HT1080 (cell line): ENCODE results near the gene PTPN1. TPM values are rescaled to one million over a fixed set of nuclear protein-coding genes. Genes with fewer than 3 reads are reported as not detected.
A peak's percentile ranks its signal among the peaks of the same experiment; 100 is the strongest.
"Not testable (repeated sequence)": the region's sequence is repeated elsewhere in the genome, so short reads cannot be mapped to it uniquely, and the experiment has no call there.

ENCODE experiments used
- DNase-seq: peaks from one replicate; pipeline ENCODE4 v3.0.0-alpha.2; 2015; ENCODE audit warnings: low read depth
- total RNA-seq: library from RNA; depleted of rRNA; stranded (reverse); fragments of >200 nt; shearing (Covaris generic); gene quantifications from 2 replicates; pipeline ENCODE4 v1.2.3, GENCODE V29; 2014

The PTPN1 gene
- total RNA-seq, 1 experiment from 2014 or later, result 47.6 TPM

DNA sequence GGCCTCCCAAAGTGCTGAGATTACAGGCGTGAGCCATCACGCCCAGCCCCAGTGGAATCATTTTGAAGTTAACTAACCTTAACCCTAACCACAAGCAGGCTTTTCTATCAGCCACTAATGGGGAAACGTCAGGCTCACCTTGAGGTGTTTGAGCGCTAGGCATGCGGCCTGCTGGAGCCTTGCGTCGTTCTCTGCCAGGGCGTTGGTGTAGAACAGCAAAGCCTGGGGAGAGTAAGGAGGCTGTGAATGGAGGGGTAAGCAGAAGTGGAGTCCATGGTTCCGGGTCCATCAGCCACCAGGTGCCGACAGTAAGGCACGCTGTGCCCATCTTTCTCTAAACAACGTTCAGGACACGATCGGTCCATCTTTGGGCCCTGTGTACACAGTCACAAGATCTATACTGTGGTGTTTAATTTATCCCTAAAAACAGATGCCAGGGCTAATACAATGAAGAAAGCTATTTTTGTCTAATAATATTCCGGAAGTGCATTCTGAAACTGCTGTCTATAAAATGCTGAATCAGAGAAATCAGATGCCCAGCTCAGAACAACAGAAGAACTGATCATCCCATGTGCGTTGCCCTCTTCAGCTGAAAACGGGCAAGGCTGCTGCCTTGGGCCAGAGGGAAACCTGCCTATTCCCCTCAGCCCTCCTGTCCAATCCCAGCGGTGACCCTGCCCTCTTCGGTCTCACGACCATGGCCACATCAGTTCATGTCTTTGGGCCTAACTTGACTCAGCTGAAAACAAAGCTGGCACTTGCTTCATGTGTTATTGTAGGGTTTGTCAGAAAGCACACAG, 79.6 kb downstream of the PTPN1 start:
- no peak for DNase-seq

DNA sequence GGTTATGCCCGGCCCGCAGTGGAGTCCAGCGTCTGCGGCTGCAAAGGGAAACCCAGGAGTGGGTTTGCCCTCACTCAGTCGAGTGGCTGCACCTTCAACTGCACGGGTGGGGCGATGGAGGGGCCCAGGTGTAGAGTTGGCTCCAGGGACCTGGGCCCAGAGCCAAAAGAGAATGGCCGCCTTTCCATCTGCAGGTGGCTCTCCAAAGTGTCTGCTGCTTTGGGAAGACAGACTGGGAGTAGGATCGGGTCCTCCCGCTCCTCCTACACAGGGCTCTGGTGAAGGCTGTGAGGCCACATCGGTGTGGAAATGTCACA, 80.1 kb downstream of the PTPN1 start:
- no peak for DNase-seq

DNA sequence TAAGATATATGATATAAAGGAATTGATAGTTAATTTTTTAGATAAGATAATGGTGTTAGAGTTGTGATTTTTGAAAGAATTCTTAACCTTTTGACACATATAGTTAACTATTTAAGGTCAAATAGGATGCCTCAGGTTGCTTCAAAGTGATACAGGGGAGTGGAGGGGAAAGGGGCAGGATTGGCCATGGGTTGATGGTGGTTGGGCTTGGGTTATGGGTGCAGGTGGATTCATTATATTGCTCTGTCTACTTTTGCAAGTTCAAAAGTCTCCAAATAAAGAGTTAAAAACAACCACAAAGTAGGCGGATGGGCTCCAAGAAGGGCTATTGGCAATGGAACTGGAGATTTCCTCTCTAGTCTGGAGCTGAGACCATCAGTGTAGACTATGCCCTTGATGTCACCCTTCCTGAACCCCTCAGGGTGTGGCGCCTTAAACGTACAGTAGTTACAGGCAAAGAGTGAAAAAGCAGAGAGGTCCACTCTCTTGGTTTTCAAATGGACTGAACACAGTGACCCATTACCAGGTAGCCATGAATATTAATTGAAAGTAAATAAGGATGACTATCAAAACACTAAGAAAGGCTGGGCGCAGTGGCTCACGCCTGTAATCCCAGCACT, 81.2 kb downstream of the PTPN1 start:
- no peak for DNase-seq

DNA sequence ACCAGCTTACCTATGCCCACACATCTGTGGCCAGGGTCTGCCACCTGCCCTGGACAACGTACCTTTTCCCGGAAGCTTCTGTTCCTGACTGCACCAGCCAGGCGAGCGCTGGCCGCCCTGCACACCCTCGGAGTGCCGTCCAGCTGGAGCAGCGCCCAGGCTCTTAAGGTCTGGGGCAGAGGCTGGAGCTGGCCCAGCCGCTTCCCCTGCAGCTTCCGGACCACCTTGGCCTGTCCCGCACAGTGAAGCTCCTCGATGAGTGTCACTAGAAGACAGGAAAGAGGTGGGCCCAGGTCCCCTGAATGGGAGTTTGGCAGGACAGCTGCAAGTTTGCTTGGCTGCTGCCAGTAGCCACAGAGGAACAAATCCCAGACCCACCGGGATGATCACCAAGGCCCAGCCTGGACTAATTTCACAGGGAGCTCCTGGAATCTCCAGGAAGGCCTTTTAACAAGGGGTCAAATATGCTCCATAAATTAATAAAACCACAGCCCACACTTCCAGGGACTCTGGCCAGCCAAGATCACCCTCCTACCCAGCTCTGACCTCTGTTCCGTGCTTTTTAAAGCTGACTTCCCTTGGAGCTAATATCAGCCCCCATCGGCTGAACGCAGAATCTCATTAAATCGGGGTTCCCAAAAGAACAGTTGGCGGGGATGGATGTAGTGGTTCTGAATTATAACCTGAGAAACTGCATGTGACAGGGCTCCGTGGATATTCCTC, 82.3 kb downstream of the PTPN1 start:
- no peak for DNase-seq

DNA sequence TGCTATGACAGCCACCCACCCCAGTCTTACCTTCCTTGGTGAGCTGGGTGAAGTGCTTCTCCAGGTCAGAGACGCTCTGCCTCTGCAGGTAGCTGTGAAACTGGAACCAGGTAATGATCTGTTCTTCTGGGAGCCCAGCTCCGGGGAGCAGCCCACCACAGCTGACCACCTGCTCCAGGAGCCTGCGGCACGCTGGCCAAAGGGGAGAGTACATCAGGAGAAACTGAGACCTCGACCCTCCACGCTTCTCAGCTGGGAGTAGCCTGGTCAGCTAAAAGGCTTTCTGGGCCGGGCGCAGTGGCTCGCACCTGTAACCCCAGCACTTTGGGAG, 82.8 kb downstream of the PTPN1 start:
- no peak for DNase-seq

DNA sequence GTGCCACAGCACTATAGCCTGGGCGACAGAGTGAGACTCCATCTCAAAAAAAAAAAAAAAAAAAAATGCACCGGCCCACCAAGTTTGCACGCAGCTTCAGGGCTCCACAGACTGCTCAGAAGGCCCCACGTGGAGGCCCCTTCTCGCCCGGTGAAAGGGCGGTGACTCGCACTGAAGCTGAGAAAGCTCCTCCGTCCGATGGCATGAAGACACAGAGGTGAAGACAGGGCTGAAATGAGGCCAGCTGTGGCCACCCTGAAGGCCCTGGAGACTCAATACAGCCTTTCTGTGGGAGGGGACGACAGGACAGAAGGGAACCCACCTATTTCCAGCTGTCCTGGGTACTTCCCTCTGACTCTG, 84.0 kb downstream of the PTPN1 start:
- no peak for DNase-seq

DNA sequence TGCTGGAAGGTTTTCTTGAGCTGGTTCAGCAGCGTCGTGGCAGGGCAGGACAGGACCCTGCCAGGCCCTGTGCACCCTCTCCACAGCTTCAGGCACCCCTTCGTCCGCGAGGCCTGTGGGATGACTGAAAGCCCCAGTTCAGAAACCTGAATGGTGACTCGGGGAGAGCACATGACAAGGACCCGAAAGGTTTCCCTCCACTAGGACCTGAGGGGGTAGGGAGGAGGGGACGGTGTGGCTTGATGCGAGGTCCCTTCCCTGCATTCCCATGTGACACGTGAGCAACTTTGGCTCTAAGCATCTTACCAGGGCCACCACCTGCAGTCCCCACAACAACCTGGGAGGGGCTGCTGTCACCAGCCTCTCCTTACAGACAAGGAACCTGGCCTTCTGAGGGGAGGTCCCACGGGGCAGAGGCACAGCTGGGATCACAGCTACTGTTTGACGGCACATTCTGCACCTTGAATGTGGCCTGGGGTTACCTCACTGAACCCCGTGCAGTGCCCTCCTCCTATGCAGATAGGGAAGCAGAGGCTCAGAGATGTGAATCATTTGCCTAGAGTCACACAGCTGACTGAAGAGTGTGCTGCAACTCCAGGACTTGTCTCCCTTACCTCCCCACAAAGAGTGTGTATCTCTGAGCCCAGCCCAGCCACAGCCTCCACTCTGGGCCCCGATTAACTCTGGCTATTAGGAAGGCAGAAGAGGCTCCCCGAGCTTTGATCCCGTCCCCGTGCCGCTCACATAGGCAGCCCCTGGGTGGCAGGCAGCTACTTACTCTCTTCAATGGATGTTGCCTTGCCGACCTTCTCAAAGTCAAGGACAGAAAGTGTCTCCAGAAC, 84.6 kb downstream of the PTPN1 start:
- DNase-seq, result no peak

DNA sequence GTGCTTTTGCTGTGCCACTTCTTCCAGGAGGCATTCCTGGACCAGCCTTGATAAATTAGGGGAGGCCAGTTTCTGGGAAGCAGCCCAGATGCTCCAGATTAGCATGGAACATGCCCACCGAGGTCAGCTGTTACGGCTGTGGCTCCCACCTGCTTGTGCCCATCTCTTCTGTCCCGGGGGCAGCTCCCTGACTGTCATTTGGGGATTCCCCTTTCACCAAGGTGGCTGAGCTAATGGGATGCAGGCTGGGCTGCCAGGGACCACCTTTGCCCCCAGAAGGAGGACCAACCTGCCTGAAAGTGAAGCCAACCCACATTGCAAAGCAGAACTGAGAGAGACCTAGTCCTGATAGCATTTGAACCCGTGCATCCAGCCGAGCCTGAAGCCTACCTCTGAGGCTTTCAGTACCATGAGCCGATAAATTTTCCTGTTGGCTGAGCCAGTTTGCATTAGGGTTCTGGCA, 85.3 kb downstream of the PTPN1 start:
- DNase-seq, result no peak

DNA sequence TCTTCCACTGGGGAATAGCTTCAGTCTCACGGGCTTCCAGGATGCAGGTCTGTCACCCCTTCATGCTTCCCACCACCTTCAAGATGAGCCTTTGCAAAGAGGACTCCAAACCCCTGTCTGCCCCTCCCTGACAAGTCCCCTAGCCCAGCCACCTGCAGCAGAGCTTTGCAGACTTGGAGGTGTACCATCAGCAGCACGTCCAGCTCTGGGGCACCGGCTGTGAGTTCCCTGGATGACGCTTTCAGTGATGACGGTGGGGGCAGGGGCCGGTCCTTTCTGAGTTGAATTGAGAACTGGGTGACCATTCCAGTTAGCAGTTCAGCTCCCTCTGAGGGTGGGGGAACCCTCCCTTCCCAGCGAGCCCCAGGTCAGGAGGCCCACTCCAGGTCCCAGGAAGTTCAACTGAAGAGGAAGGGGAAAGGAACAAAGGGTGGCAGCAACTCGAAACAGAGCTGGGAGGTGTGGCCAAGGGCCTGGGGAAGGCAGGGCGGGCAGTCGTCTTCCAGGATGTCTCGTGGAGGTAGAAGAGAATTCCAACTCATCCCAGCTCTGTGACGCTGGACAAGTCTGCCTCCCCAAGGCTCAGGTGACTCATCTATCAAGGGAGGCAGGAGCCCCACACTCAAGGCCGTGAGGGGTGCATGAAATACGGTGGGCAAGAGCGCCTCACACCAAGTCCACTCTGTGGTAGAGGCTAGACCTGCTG, 86.0 kb downstream of the PTPN1 start:
- peak; percentile 27 for DNase-seq

DNA sequence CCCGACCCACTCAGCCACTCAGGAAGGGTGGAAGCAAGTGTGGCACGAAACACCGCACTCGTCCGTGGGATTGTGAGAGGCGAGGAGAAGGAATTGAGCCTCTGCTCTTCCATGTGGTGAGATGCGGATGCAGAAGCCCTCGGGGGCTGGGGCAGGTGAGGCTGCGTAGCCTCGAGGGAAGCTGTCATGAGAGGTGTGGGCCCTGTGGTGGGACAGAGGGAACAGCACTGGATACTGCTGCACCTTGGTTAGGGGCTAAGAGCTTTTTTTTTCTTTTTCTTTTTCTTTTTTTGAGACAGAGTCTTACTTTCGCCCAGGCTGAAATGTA, 86.5 kb downstream of the PTPN1 start:
- no peak for DNase-seq

DNA sequence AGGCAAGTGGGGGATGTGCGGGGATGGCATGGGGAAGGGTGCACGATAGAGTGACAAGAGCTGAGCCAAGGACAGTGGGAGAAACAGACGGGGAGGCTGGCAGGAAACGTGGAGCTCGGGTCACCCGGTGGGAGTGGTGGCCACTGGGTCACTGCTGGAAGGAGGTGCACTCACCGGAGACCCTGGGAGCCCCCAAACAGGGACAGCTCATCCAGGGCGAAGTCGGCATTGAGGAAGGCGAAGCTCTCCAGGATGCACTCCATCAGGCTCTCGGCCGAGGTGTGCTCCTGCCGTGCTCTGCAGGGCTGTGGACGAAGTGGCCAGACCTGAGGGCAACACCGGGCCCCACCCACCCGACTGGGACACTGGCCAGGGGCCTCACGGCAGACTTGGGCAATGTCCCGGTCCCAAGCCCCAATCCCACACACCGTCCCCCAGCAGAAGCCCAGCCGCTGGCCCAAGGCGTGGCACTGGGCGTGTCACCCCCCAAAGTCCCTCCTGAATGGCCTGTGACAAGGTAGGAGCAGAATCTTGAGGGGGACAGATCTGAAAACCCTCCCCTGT, 87.3 kb downstream of the PTPN1 start:
- DNase-seq, result no peak

DNA sequence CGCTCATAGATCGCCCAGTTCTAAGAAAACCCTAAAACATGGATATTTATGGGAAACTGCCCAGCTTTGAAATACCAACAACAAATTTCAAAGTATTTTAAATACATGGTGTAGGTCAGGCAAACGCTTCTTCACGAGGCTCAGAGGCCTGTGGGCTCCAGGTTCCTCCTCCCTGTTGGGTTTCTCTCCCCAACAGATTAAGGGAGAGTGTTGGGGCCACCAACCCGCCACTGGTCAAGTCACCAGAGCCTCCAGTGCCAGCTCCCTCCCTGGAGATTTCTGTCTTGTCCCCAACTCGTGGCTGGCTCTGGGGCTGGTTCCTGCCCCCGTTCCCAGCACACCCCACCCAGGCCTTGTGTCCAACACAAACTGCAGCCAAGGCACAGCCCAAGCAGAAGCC, 87.9 kb downstream of the PTPN1 start:
- DNase-seq, result no peak

DNA sequence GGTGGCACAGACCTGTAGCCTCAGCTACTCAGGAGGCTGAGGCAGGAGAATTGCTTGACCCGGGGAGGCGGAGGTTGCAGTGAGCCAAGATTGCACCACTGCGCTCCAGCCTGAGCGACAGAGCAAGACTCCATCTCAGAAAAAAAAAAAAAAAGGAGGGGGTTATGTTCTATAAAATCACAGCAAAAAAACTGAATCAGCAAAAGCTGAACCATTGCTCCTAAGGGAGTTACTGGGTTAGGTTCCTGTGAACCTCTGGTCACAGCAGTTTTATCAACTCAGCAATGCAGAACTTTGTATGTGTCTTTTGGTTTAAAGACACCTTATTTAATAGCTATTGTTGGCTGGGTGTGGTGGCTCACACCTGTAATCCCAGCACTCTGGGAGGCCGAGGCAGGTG, 88.6 kb downstream of the PTPN1 start:
- DNase-seq, result not testable (repeated sequence)

DNA sequence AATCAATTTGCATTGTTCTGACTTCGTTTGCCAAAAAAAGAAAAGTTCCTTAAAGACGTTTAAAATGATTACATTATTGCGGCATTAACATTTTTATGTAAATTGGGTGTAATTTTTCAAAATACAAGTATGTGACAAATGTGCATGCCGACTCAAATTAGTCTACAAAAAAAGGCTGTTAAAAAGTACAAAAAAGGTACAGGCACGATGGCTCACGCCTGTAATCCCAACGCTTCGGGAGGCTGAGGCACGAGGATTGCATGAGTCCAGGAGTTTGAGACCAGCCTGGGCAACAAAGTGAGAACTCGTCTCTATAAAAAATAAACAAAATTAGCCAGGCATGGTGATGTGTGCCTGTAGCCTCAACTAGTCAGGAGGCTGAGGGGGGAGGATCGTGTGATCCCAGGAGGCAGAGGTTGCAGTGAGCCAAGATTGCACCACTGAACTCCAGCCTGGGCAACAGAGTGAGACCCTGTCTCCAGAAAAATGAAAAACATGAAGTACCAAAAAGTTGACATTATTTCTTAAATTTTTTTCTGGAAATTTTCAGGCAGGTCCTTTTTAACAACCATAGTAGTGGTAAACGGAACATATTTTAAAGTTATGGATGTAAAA, 90.2 kb downstream of the PTPN1 start:
- DNase-seq, result no peak

DNA sequence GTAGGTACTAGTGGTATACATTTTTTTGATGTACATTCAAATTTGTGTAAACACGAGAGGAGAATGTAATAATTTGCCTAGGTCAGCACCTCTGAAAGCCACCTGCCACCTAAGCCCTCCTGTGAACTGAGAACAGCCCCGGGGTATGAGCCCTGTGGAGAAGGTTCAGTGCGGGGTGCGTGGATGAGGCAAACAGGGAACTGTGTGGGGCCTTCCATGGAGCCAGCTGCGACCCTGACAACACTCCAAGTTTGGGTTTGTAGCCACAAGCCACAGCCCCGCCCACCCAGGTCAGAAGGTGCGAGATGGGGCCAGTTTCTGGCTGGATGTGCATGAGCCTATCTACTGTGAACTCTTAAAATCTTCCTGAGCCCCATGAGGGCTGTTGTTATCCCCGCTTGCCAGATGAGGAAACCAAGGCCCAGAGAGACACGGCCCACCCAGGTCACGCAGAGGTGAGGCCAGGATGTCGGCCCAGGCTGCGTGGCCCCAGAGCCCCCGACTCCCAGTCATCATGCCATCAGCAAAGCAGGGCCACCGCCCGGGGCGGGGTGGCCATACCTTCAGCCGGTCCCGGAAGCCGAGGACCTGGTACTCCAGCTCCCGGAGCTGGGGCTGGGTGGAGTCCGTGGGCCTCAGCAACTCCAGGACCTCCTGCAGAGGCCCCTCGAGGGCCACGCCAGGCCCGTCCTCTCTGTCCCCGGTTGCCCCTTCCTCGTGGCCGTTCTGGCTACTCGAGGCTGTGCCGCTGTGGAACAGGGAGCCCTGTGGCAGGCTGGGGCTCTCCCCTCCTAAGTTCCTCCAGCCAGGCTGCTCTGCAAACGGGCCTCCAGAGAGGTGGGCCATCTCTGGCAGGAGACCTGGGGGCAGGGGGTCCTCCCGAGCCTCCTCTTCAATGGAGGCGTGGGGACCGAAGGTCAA, 91.6 kb downstream of the PTPN1 start:
- DNase-seq, result no peak

DNA sequence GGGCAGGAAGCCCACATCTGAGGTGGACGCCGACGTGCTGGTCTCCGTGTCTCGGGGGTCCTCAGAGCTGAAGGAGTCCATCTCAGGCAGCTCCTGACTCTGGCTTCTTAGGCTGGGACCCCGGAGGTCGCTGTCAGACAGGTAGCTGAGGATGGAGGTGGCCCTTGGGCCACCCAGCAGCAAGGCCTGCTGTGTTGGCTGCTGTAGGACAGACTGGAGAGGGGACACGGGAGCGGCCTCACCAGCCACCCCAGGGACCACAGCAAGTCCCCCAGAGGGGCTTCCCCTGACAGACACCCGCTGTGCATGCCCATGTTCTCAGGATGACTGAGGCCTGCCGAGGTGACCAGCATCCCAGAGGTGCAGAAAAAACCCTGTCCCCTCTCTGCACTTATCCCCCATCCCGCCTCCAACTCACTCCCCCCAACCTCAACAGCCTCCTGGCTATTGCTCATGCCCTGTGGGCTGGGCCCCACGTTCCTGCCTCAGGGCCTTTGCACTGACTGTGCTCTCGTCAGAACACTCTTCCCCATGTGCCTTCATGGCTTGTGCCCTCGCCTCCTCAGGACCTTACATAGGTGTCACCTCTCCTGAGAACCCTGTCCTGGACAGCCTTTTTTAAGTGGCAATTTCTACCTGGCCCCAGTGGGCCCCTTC, 92.4 kb downstream of the PTPN1 start:
- DNase-seq, result no peak

DNA sequence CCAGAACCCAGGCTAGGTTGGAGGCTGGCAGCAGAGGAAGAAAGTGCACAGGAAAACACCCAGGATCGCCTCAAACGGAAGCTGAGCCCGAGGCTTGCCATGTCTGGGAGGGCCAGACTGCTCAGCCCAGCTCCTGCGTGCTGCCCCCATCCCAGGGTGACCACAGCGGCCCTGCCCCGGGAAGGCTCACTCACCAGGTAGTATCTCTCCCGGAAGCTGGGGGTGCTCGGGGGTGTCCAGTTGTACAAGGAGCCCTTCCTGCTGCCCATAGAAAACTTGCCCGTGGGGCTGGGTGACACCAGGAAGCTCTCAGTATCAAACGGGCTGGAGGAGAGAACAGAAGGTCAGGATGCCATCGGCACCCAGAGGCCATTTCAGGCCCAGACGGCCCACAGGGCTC, 94.3 kb downstream of the PTPN1 start:
- DNase-seq, result no peak

DNA sequence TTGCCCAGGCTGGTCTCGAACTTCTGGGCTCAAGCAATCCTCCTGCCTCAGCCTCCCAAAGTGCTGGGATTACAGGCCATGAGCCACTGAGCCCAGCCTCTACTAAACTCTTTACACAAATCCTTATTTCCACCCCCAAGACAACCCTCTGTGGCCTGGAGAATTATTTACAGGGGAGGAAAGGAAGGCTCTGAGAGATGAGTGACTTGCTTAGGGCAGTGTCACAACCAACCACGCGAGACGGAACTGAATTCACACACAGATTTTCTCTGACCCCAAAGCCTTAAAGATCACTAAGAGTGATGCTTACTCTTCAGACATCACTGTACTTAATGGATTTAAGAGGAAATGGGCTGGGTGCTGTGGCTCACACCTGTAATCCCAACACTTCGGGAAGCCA, 95.0 kb downstream of the PTPN1 start:
- no peak for DNase-seq

DNA sequence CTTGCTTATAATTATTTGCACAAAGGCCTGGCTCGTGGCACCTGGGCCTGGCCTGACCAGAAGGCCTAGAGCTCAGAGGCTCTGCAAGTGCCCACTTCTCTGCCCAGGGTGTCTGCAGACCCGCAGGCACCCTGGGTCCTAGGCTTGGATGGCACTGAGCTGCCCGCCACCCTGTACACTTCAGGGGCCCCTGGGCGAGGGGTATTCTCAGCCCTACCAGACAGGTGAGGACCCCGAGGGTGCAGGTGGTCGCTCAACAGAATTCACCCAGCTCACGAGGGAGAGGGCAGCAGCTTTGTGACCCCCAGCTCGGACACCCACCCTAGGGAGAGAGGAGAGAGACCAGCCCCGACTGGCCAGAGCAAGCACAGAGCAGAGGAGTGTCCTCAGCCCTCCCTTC, 97.3 kb downstream of the PTPN1 start:
- DNase-seq, result no peak
